ENCODE measurements around the gene GSKIP.

Gene GSKIP

GRCh38 chr14:96352708-96353107, 10.6 kb upstream of the GSKIP start:
- Histone ChIP-seq H3K9me3 (ENCODE audit: control insufficient read depth in 1 of 2, low read length in 2 of 2) (no peaks in the 10 kb centered on the region), H3K27me3 (ENCODE audit: low read depth, low read length) (no peaks in the 10 kb centered on the region), H3K27ac (ENCODE audit: low read length) (no peak overlapping the region), H3K4me1 (ENCODE audit: control insufficient read depth in 1 of 2, insufficient read depth in 2 of 2, low read length in 2 of 2) (no peaks in the 10 kb centered on the region), H3K4me3 (ENCODE audit: low read depth in 1 of 2, low read length in 2 of 2) (no peak overlapping the region), H3K36me3 (ENCODE audit: control insufficient read depth in 1 of 2, insufficient read depth in 2 of 2, low read length in 2 of 2) (no peaks in the 10 kb centered on the region)

GRCh38 chr14:96354246-96354645, 9.1 kb upstream of the GSKIP start:
- no peaks in the 10 kb centered on the region for H3K27me3 ChIP-seq (ENCODE audit: low read depth, low read length)
- H3K27ac ChIP-seq (ENCODE audit: low read length): no peak overlapping the region
- no peaks in the 10 kb centered on the region for H3K36me3 ChIP-seq (ENCODE audit: control insufficient read depth in 1 of 2, insufficient read depth in 2 of 2, low read length in 2 of 2)
- no peaks in the 10 kb centered on the region for H3K4me1 ChIP-seq (ENCODE audit: control insufficient read depth in 1 of 2, insufficient read depth in 2 of 2, low read length in 2 of 2)
- no peaks in the 10 kb centered on the region for H3K9me3 ChIP-seq (ENCODE audit: control insufficient read depth in 1 of 2, low read length in 2 of 2)
- no peak overlapping the region for H3K4me3 ChIP-seq (ENCODE audit: low read depth in 1 of 2, low read length in 2 of 2)

GRCh38 chr14:96357216-96357615, 6.1 kb upstream of the GSKIP start:
- Histone ChIP-seq H3K36me3 (ENCODE audit: control insufficient read depth in 1 of 2, insufficient read depth in 2 of 2, low read length in 2 of 2) (no peaks in the 10 kb centered on the region), H3K9me3 (ENCODE audit: control insufficient read depth in 1 of 2, low read length in 2 of 2) (no peaks in the 10 kb centered on the region), H3K27me3 (ENCODE audit: low read depth, low read length) (no peaks in the 10 kb centered on the region), H3K27ac (ENCODE audit: low read length) (no peak overlapping the region), H3K4me3 (ENCODE audit: low read depth in 1 of 2, low read length in 2 of 2) (no peak overlapping the region), H3K4me1 (ENCODE audit: control insufficient read depth in 1 of 2, insufficient read depth in 2 of 2, low read length in 2 of 2) (peaks cover 6 to 22% of the 10 kb centered on the region in 2 donors)

GRCh38 chr14:96359959-96360358, 3.4 kb upstream of the GSKIP start:
- H3K27me3 ChIP-seq (ENCODE audit: low read depth, low read length): no peaks in the 10 kb centered on the region
- H3K27ac ChIP-seq (ENCODE audit: low read length): no peak overlapping the region
- peaks cover 6 to 32% of the 10 kb centered on the region in 2 donors for H3K4me1 ChIP-seq (ENCODE audit: control insufficient read depth in 1 of 2, insufficient read depth in 2 of 2, low read length in 2 of 2)

DNA sequence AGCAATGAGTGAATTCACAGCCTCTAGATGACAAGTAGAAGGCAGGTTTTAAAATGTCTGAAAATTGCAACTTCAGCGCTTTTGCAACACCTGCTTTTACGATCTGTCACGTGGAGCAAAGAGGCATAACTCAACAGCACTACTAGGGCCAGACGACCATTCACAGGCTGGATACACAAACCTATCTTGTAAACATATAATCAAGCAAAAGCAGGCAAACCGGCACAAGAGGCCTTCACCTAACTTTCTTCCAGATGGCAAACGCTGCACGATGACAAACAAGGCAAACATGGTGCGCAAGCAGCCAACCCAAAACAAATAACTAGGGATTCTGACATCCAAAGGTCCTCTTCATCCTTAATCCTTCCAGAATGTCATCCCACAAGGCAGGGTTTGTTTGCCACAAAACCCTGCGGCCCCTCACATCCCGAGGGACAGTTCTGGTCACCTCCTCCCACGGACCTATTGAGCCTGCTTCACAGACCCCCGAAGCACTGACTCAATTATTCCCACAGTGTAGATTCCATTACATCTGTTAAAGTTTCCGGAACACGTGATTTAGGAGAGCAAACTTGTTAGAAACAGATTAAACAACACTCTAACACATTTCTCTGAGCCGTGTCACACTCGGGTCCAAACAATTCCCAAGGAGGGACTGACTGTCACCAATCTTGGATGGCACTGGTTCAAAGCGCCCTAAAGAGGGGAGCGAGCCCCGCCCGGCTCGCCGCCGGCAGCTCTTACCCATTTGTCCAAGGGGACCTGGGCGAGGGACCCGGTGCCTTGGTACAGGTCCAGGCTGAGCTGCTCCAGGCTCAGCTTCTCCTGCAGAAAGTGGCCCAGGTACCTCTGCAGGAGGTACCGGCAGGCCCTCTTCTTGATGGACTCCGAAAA, 1.0 kb upstream of the GSKIP start:
- Histone ChIP-seq H3K4me1 (ENCODE audit: control insufficient read depth in 1 of 2, insufficient read depth in 2 of 2, low read length in 2 of 2) (peaks cover 6 to 33% of the 10 kb centered on the region in 2 donors), H3K9me3 (ENCODE audit: control insufficient read depth in 1 of 2, low read length in 2 of 2) (no peaks in the 10 kb centered on the region), H3K36me3 (ENCODE audit: control insufficient read depth in 1 of 2, insufficient read depth in 2 of 2, low read length in 2 of 2) (peaks cover 0 to 7% of the 10 kb centered on the region in 2 donors), H3K27me3 (ENCODE audit: low read depth, low read length) (no peaks in the 10 kb centered on the region), H3K27ac (ENCODE audit: low read length) (peak overlapping the region; percentile 94), H3K4me3 (ENCODE audit: low read depth in 1 of 2, low read length in 2 of 2) (peak overlapping the region; percentile 90 to 98)

More at GRCh38 chr14:96359959-96360358, 3.4 kb upstream of the GSKIP start:
- no peaks in the 10 kb centered on the region for H3K9me3 ChIP-seq (ENCODE audit: control insufficient read depth in 1 of 2, low read length in 2 of 2)
- H3K36me3 ChIP-seq (ENCODE audit: control insufficient read depth in 1 of 2, insufficient read depth in 2 of 2, low read length in 2 of 2): peaks cover 0 to 7% of the 10 kb centered on the region in 2 donors
- H3K4me3 ChIP-seq (ENCODE audit: low read depth in 1 of 2, low read length in 2 of 2): no peak overlapping the region

- H3K27ac ChIP-seq (ENCODE audit: low read length): peak overlapping the region; percentile 80
- H3K4me3 ChIP-seq (ENCODE audit: low read depth in 1 of 2, low read length in 2 of 2): peak overlapping the region; percentile 95 to 98
- H3K27me3 ChIP-seq (ENCODE audit: low read depth, low read length): no peaks in the 10 kb centered on the region
- H3K9me3 ChIP-seq (ENCODE audit: control insufficient read depth in 1 of 2, low read length in 2 of 2): no peaks in the 10 kb centered on the region
- peaks cover 6 to 33% of the 10 kb centered on the region in 2 donors for H3K4me1 ChIP-seq (ENCODE audit: control insufficient read depth in 1 of 2, insufficient read depth in 2 of 2, low read length in 2 of 2)
- peaks cover 0 to 7% of the 10 kb centered on the region in 2 donors for H3K36me3 ChIP-seq (ENCODE audit: control insufficient read depth in 1 of 2, insufficient read depth in 2 of 2, low read length in 2 of 2)
Observed at GRCh38 chr14:96363751-96364336, 518 bp downstream of the GSKIP start.

DNA sequence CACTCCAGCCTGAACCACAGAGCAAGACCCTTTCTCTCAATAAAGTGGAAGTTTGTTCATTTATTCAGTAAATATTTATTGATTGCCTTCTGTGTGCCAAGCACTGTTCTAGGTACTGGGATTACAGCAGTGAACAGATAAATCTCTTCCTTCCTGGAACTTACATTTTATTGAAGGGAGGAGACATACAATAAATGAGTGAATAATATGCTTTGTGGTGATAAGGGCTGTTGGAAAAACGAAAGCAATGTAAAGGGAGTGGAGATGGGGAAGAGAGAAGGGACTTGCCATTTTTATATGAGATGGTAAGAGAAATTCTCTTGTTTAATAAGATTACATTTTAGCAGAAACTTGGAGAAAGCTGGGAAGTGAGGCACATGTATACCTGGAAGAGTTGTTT, 1.6 kb downstream of the GSKIP start:
- Histone ChIP-seq H3K9me3 (ENCODE audit: control insufficient read depth in 1 of 2, low read length in 2 of 2) (no peaks in the 10 kb centered on the region), H3K27ac (ENCODE audit: low read length) (peak overlapping the region; percentile 80), H3K4me1 (ENCODE audit: control insufficient read depth in 1 of 2, insufficient read depth in 2 of 2, low read length in 2 of 2) (peaks cover 6 to 32% of the 10 kb centered on the region in 2 donors), H3K27me3 (ENCODE audit: low read depth, low read length) (no peaks in the 10 kb centered on the region), H3K36me3 (ENCODE audit: control insufficient read depth in 1 of 2, insufficient read depth in 2 of 2, low read length in 2 of 2) (peaks cover 0 to 7% of the 10 kb centered on the region in 2 donors), H3K4me3 (ENCODE audit: low read depth in 1 of 2, low read length in 2 of 2) (peak overlapping the region in 1 of 2 donors; percentile 95)

- H3K4me3 ChIP-seq (ENCODE audit: low read depth in 1 of 2, low read length in 2 of 2): no peak overlapping the region
- no peaks in the 10 kb centered on the region for H3K27me3 ChIP-seq (ENCODE audit: low read depth, low read length)
- H3K36me3 ChIP-seq (ENCODE audit: control insufficient read depth in 1 of 2, insufficient read depth in 2 of 2, low read length in 2 of 2): no peaks in the 10 kb centered on the region
- peaks cover 0 to 12% of the 10 kb centered on the region in 2 donors for H3K4me1 ChIP-seq (ENCODE audit: control insufficient read depth in 1 of 2, insufficient read depth in 2 of 2, low read length in 2 of 2)
- no peak overlapping the region for H3K27ac ChIP-seq (ENCODE audit: low read length)
- H3K9me3 ChIP-seq (ENCODE audit: control insufficient read depth in 1 of 2, low read length in 2 of 2): no peaks in the 10 kb centered on the region
Observed at GRCh38 chr14:96368534-96368933, 5.2 kb downstream of the GSKIP start.

DNA sequence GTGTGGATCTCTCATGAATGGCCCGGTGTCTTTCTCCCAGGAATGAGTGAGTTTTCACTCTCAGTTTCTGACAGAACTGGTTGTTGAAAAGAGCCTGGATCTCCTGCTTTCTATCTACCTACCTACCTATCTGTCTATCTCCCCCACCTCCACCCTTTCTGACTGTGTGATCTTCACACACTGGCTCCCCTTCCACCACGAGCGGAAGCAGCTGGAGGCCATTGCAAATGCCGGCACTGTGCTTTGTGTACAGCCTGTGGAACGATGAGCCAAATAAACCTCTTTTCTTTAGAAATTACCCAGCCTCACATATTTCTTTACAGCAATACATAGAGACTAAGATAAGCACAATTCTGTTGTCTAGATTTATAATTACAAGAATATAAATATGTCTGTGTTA, 7.2 kb downstream of the GSKIP start:
- Histone ChIP-seq H3K9me3 (ENCODE audit: control insufficient read depth in 1 of 2, low read length in 2 of 2) (no peaks in the 10 kb centered on the region), H3K27me3 (ENCODE audit: low read depth, low read length) (no peaks in the 10 kb centered on the region), H3K4me3 (ENCODE audit: low read depth in 1 of 2, low read length in 2 of 2) (no peak overlapping the region), H3K27ac (ENCODE audit: low read length) (no peak overlapping the region), H3K36me3 (ENCODE audit: control insufficient read depth in 1 of 2, insufficient read depth in 2 of 2, low read length in 2 of 2) (no peaks in the 10 kb centered on the region), H3K4me1 (ENCODE audit: control insufficient read depth in 1 of 2, insufficient read depth in 2 of 2, low read length in 2 of 2) (no peaks in the 10 kb centered on the region)

DNA sequence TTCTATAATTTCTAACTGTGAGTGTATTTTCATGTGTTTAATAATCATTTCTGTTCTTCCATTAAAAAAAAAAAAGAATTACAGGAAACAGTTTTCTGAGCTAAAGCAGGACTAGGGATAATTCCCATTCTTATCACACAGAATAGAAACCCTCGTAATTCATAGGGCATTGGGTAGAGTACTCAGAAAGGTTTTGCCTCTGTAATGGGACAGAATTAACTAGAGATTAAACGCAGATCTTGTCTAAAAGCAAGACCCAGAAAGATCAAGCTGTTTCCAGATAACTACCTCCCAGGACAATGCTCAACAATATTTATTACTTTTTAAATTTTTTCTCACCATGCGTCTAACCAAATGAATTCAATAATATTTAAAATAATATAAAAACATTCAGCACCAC, 10.2 kb downstream of the GSKIP start:
- H3K36me3 ChIP-seq (ENCODE audit: control insufficient read depth in 1 of 2, insufficient read depth in 2 of 2, low read length in 2 of 2): no peaks in the 10 kb centered on the region
- H3K9me3 ChIP-seq (ENCODE audit: control insufficient read depth in 1 of 2, low read length in 2 of 2): no peaks in the 10 kb centered on the region
- no peak overlapping the region for H3K4me3 ChIP-seq (ENCODE audit: low read depth in 1 of 2, low read length in 2 of 2)
- no peaks in the 10 kb centered on the region for H3K4me1 ChIP-seq (ENCODE audit: control insufficient read depth in 1 of 2, insufficient read depth in 2 of 2, low read length in 2 of 2)
- no peak overlapping the region for H3K27ac ChIP-seq (ENCODE audit: low read length)
- no peaks in the 10 kb centered on the region for H3K27me3 ChIP-seq (ENCODE audit: low read depth, low read length)

DNA sequence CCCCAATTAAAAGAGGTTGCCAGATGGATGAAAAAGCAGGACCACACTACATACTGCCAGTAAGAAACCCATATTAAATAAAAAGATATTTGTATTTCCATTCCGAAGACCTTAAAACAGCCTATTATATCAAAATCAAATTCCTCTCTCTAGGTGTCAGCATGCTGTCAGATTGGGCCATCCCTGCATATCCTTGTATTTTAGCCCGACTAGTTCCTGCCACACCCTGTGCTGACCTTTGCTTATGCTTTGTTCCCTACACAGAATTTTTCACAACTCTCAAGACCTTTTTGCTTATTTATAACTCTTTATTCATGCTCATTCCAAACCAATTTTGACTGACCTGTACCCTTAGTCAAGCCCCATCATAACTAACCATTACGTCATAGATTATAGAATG, 12.8 kb downstream of the GSKIP start:
- no peaks in the 10 kb centered on the region for H3K9me3 ChIP-seq (ENCODE audit: control insufficient read depth in 1 of 2, low read length in 2 of 2)
- H3K27ac ChIP-seq (ENCODE audit: low read length): no peak overlapping the region
- no peaks in the 10 kb centered on the region for H3K36me3 ChIP-seq (ENCODE audit: control insufficient read depth in 1 of 2, insufficient read depth in 2 of 2, low read length in 2 of 2)
- no peaks in the 10 kb centered on the region for H3K27me3 ChIP-seq (ENCODE audit: low read depth, low read length)
- H3K4me1 ChIP-seq (ENCODE audit: control insufficient read depth in 1 of 2, insufficient read depth in 2 of 2, low read length in 2 of 2): no peaks in the 10 kb centered on the region
- no peak overlapping the region for H3K4me3 ChIP-seq (ENCODE audit: low read depth in 1 of 2, low read length in 2 of 2)

Measured in muscle layer of duodenum (tissue), 2 donors.